OCI-LY3 (cell line): Measurements from ENCODE around the gene ANKRD24.

Experiments used
- H2AFZ ChIP-seq: fragments of 200-600, 300-600 bp; shearing (Covaris generic); 2 replicates; pipeline ENCODE4 v1.6.0; 2014; ENCODE audit warnings: antibody characterized with exemption, low read depth, low read length
- H3K27ac ChIP-seq: fragments of 200-600, 300-600 bp; sonication (generic); 2 replicates; pipeline ENCODE4 v1.5.1; 2014; ENCODE audit warnings: mild to moderate bottlenecking, low read length, moderate library complexity, mixed read lengths
- H3K27me3 ChIP-seq: fragments of 200-600, 300-600 bp; sonication (generic); 2 replicates; pipeline ENCODE4 v1.6.1; 2014; ENCODE audit warnings: low read depth, low read length, mixed read lengths
- H3K36me3 ChIP-seq: fragments of 200-600, 300-600 bp; sonication (generic); replicated peaks from 2 replicates; pipeline ENCODE3; 2014; ENCODE audit warnings: low read depth, low read length, mixed read lengths
- H3K4me1 ChIP-seq: fragments of 300-600, 200-600 bp; sonication (generic); 2 replicates; pipeline ENCODE4 v1.6.1; 2014; ENCODE audit warnings: low read length, mixed read lengths
- H3K4me2 ChIP-seq: fragments of 200-600, 300-600 bp; sonication (generic); 2 replicates; pipeline ENCODE4 v1.6.1; 2014; ENCODE audit warnings: low read length, mixed read lengths
- H3K4me3 ChIP-seq: fragments of 300-600, 200-600 bp; sonication (generic); 2 replicates; pipeline ENCODE4 v1.5.1; 2014; ENCODE audit warnings: antibody characterized with exemption, mild to moderate bottlenecking, low read length, moderate library complexity
- H3K79me2 ChIP-seq: fragments of 300-600, 200-600 bp; shearing (Covaris generic); 2 replicates; pipeline ENCODE4 v1.6.1; 2014; ENCODE audit warnings: mild to moderate bottlenecking, low read length, mixed read lengths
- H3K9ac ChIP-seq: fragments of 300-600, 200-600 bp; shearing (Covaris generic); 2 replicates; pipeline ENCODE4 v1.6.0; 2014; ENCODE audit warnings: mild to moderate bottlenecking, low read length, moderate library complexity
- H3K9me3 ChIP-seq: fragments of 200-600, 300-600 bp; shearing (Covaris generic); 2 replicates; pipeline ENCODE4 v1.6.1; 2014; ENCODE audit warnings: low read length, mixed read lengths; ENCODE audit not compliant: insufficient read depth
- H4K20me1 ChIP-seq: fragments of 200-600, 300-600 bp; sonication (generic); 2 replicates; pipeline ENCODE4 v1.6.1; 2016; ENCODE audit warnings: low read length, mixed read lengths; ENCODE audit not compliant: insufficient read depth
- CTCF ChIP-seq: fragments of 200-600, 300-600 bp; sonication (generic); IDR thresholded peaks from 2 replicates; pipeline ENCODE4 v1.5.1; 2014; ENCODE audit warnings: antibody characterized with exemption, low read length, low read depth
- EZH2phosphoT487 ChIP-seq: fragments of 200-600 bp; shearing (Covaris generic); IDR thresholded peaks from 2 replicates; pipeline ENCODE4 v1.6.1; 2018; ENCODE audit warnings: antibody characterized with exemption, mixed run types, low read depth

The ANKRD24 gene

GRCh38 chr19:4174895-4175668 is 7.4 kb upstream of the ANKRD24 start:
- Histone ChIP-seq H3K79me2 (no peaks in the 10 kb centered on the region), H3K36me3 (peaks cover 16% of the 10 kb centered on the region), H4K20me1 (no peaks in the 10 kb centered on the region; the same call in 1 of the 2 replicates), H3K4me3 (no peak overlapping the region), H3K4me1 (no peaks in the 10 kb centered on the region), H3K9ac (no peak overlapping the region), H3K27ac (no peak overlapping the region), H2AFZ (no peak overlapping the region), H3K27me3 (no peaks in the 10 kb centered on the region), H3K4me2 (no peak overlapping the region), H3K9me3 (no peaks in the 10 kb centered on the region)
- TF ChIP-seq CTCF = no peak
- no peak for TF ChIP-seq EZH2phosphoT487

GRCh38 chr19:4175669-4175931 is 6.9 kb upstream of the ANKRD24 start:
- H3K27me3 ChIP-seq = no peaks in the 10 kb centered on the region
- peaks cover 16% of the 10 kb centered on the region for H3K36me3 ChIP-seq
- peaks cover 4% of the 10 kb centered on the region for H3K4me1 ChIP-seq
- TF ChIP-seq EZH2phosphoT487 (no peak), CTCF (no peak)
- H3K27ac ChIP-seq = no peak overlapping the region
- H3K9me3 ChIP-seq = no peaks in the 10 kb centered on the region
- H3K4me3 ChIP-seq = no peak overlapping the region
- H3K4me2 ChIP-seq = no peak overlapping the region
- H2AFZ ChIP-seq = no peak overlapping the region
- H4K20me1 ChIP-seq = no peaks in the 10 kb centered on the region; the same call in 1 of the 2 replicates
- peaks cover 3% of the 10 kb centered on the region; the same call in 1 of the 2 replicates for H3K79me2 ChIP-seq
- no peak overlapping the region for H3K9ac ChIP-seq

GRCh38 chr19:4177146-4177545 is 5.3 kb upstream of the ANKRD24 start:
- no peak for TF ChIP-seq CTCF
- no peak for TF ChIP-seq EZH2phosphoT487
- Histone ChIP-seq H3K4me3 (no peak overlapping the region), H3K4me2 (no peak overlapping the region), H3K27ac (no peak overlapping the region), H3K79me2 (peaks cover 19% of the 10 kb centered on the region), H3K27me3 (no peaks in the 10 kb centered on the region), H3K9ac (no peak overlapping the region), H3K4me1 (peaks cover 12% of the 10 kb centered on the region), H4K20me1 (no peaks in the 10 kb centered on the region; the same call in 1 of the 2 replicates), H2AFZ (no peak overlapping the region), H3K36me3 (peaks cover 16% of the 10 kb centered on the region), H3K9me3 (no peaks in the 10 kb centered on the region)

- Histone ChIP-seq H3K27me3 (no peaks in the 10 kb centered on the region), H3K9me3 (no peaks in the 10 kb centered on the region), H3K4me2 (no peak overlapping the region), H3K4me1 (peaks cover 17% of the 10 kb centered on the region), H3K36me3 (peaks cover 16% of the 10 kb centered on the region), H3K4me3 (no peak overlapping the region), H4K20me1 (no peaks in the 10 kb centered on the region; the same call in 1 of the 2 replicates), H3K79me2 (peaks cover 21% of the 10 kb centered on the region), H3K9ac (no peak overlapping the region), H2AFZ (no peak overlapping the region), H3K27ac (no peak overlapping the region)
- TF ChIP-seq CTCF (no peak), EZH2phosphoT487 (no peak)
Measured at GRCh38 chr19:4178990-4179389, 3.5 kb upstream of the ANKRD24 start.
